Measurements from ENCODE around the gene BICDL2. TPM values are rescaled to one million over a fixed set of nuclear protein-coding genes. Genes with fewer than 3 reads are reported as not detected.

Gene BICDL2
- total and polyA plus RNA-seq, 2 donors (not counting 1 experiment from before 2014, with no cell fraction given) = not detected

DNA sequence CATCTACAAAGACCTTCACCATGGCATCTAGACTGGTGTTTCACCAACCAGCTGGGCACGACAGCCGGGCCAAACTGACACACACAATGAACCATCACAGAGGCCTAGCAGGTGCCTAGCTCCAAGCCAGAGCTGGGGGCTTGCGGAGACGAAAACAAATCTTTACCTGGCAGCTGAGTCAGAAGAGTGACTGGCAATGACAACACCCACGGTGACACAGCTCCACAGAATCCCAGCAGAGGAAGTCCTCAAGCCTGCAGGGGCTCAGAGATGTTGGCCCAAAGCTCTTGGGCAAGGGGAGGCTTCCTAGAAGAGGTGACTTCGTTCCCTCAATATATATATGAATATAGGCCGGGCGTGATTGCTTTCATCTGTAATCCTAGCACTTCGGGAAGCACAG, 14.8 kb upstream of the BICDL2 start:
- TF ChIP-seq, protein P1, sequence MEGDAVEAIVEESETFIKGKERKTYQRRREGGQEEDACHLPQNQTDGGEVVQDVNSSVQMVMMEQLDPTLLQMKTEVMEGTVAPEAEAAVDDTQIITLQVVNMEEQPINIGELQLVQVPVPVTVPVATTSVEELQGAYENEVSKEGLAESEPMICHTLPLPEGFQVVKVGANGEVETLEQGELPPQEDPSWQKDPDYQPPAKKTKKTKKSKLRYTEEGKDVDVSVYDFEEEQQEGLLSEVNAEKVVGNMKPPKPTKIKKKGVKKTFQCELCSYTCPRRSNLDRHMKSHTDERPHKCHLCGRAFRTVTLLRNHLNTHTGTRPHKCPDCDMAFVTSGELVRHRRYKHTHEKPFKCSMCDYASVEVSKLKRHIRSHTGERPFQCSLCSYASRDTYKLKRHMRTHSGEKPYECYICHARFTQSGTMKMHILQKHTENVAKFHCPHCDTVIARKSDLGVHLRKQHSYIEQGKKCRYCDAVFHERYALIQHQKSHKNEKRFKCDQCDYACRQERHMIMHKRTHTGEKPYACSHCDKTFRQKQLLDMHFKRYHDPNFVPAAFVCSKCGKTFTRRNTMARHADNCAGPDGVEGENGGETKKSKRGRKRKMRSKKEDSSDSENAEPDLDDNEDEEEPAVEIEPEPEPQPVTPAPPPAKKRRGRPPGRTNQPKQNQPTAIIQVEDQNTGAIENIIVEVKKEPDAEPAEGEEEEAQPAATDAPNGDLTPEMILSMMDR (conservative IDR thresholded peaks at IDR 0.05 in 1 of 2, IDR thresholded peaks at IDR 0.05 in 1 of 2; ENCODE audit: low read depth in 1 of 2, low read length in 2 of 2) = no peak
- Histone ChIP-seq H3K4me1 (ENCODE audit: control insufficient read depth, extremely low read depth, insufficient read depth, low read length) (no peaks in the 10 kb centered on the region), H3K4me3 (replicated peaks in 1 of 4; ENCODE audit: control extremely low read depth in 1 of 4, insufficient read depth in 1 of 4, low read depth in 3 of 4, low read length in 4 of 4) (no peak overlapping the region), H3K27ac (ENCODE audit: insufficient read depth, low read length) (no peak overlapping the region), H4K20me1 (ENCODE audit: control insufficient read depth, extremely low read depth, insufficient read depth, low read length) (no peaks in the 10 kb centered on the region), H3K4me2 (ENCODE audit: extremely low read depth, insufficient read depth, low read length) (no peak overlapping the region), H3K9me3 (ENCODE audit: control insufficient read depth, insufficient read depth, low read depth, low read length) (no peaks in the 10 kb centered on the region), H3K36me3 (ENCODE audit: control insufficient read depth, insufficient read depth, low read length) (no peaks in the 10 kb centered on the region), H3K9ac (ENCODE audit: insufficient read depth, low read length) (no peak overlapping the region), H3K79me2 (ENCODE audit: control insufficient read depth, insufficient read depth, low read length) (no peaks in the 10 kb centered on the region), H3K27me3 (ENCODE audit: control insufficient read depth, insufficient read depth, low read length) (peaks cover 29% of the 10 kb centered on the region), H2AFZ (ENCODE audit: low read length) (no peak overlapping the region)
- no peak for DNase-seq (ENCODE audit: low read depth in 2 of 2)

DNA sequence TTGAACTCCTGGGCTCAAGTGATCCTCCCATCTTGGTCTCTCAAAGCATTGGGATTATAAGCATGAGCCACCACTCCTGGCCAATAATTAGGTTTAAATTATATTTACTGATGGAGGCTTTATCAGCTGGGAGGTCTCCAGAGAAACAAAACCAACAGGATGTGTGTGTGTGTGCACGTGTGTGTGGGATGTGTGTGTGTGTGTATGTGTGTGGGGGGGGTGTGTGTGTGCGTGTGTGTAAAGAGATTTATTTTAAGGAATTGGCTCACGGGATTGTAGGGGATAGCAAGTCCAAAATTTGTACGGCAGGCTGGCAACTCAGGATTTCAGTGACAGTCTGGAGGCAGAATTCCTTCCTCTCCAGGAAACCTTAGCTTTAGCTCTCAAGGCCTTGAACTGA, 14.3 kb upstream of the BICDL2 start:
- no peaks in the 10 kb centered on the region for H3K36me3 ChIP-seq (ENCODE audit: control insufficient read depth, insufficient read depth, low read length)
- H3K79me2 ChIP-seq (ENCODE audit: control insufficient read depth, insufficient read depth, low read length) = no peaks in the 10 kb centered on the region
- no peak overlapping the region for H3K9ac ChIP-seq (ENCODE audit: insufficient read depth, low read length)
- no peak overlapping the region for H3K4me2 ChIP-seq (ENCODE audit: extremely low read depth, insufficient read depth, low read length)
- no peak overlapping the region for H3K4me3 ChIP-seq (replicated peaks in 1 of 4; ENCODE audit: control extremely low read depth in 1 of 4, insufficient read depth in 1 of 4, low read depth in 3 of 4, low read length in 4 of 4)
- H3K27ac ChIP-seq (ENCODE audit: insufficient read depth, low read length) = no peak overlapping the region
- no peaks in the 10 kb centered on the region for H3K9me3 ChIP-seq (ENCODE audit: control insufficient read depth, insufficient read depth, low read depth, low read length)
- no peak for TF ChIP-seq EZH2 (IDR thresholded peaks at IDR 0.05; ENCODE audit: low read length, missing control alignments)
- TF ChIP-seq, protein P1 (conservative IDR thresholded peaks at IDR 0.05 in 1 of 2, IDR thresholded peaks at IDR 0.05 in 1 of 2; ENCODE audit: low read depth in 1 of 2, low read length in 2 of 2) = no peak
- H3K27me3 ChIP-seq (ENCODE audit: control insufficient read depth, insufficient read depth, low read length) = peaks cover 32% of the 10 kb centered on the region
- H4K20me1 ChIP-seq (ENCODE audit: control insufficient read depth, extremely low read depth, insufficient read depth, low read length) = no peaks in the 10 kb centered on the region
- no peak for DNase-seq (ENCODE audit: low read depth in 2 of 2)
- no peak overlapping the region for H2AFZ ChIP-seq (ENCODE audit: low read length)
- H3K4me1 ChIP-seq (ENCODE audit: control insufficient read depth, extremely low read depth, insufficient read depth, low read length) = no peaks in the 10 kb centered on the region

DNA sequence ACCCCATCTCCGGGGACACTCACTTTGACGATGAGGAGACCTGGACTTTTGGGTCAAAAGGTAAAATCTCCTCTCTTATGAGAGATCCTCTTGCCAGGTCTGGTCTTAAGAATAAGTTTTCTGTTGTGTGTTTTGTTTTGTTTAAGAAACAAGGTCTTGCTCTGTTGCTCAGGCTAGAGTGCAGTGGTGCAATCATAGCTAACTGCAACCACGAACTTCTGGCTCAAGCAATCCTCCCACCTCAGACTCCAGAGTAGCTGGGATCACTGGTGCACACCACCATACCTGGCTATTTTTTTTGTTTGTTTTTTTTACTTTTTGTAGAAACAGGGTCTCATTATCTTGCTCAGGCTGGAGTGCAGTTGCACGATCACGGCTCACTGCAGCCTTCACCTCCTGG, 13.7 kb upstream of the BICDL2 start:
- Histone ChIP-seq H3K4me3 (replicated peaks in 1 of 4; ENCODE audit: control extremely low read depth in 1 of 4, insufficient read depth in 1 of 4, low read depth in 3 of 4, low read length in 4 of 4) (no peak overlapping the region), H3K4me1 (ENCODE audit: control insufficient read depth, extremely low read depth, insufficient read depth, low read length) (no peaks in the 10 kb centered on the region), H3K27ac (ENCODE audit: insufficient read depth, low read length) (no peak overlapping the region), H3K4me2 (ENCODE audit: extremely low read depth, insufficient read depth, low read length) (no peak overlapping the region), H3K9ac (ENCODE audit: insufficient read depth, low read length) (no peak overlapping the region), H4K20me1 (ENCODE audit: control insufficient read depth, extremely low read depth, insufficient read depth, low read length) (no peaks in the 10 kb centered on the region), H3K79me2 (ENCODE audit: control insufficient read depth, insufficient read depth, low read length) (no peaks in the 10 kb centered on the region), H2AFZ (ENCODE audit: low read length) (no peak overlapping the region), H3K27me3 (ENCODE audit: control insufficient read depth, insufficient read depth, low read length) (peaks cover 36% of the 10 kb centered on the region), H3K36me3 (ENCODE audit: control insufficient read depth, insufficient read depth, low read length) (no peaks in the 10 kb centered on the region), H3K9me3 (ENCODE audit: control insufficient read depth, insufficient read depth, low read depth, low read length) (no peaks in the 10 kb centered on the region)
- DNase-seq (ENCODE audit: low read depth in 2 of 2) = no peak
- no peak for TF ChIP-seq EZH2 (IDR thresholded peaks at IDR 0.05; ENCODE audit: low read length, missing control alignments)
- TF ChIP-seq, protein P1 (conservative IDR thresholded peaks at IDR 0.05 in 1 of 2, IDR thresholded peaks at IDR 0.05 in 1 of 2; ENCODE audit: low read depth in 1 of 2, low read length in 2 of 2) = no peak

Measured in fibroblast of lung (primary cell).